SHP77 treated with DMSO at 0.1 percent for 48 hours (cell line): Measurements from ENCODE around the gene TEX22.

ENCODE experiments used
- DNase-seq: peaks from one replicate; lab custom pipeline; 2025; lab: John Stamatoyannopoulos, UW

Gene TEX22

DNA sequence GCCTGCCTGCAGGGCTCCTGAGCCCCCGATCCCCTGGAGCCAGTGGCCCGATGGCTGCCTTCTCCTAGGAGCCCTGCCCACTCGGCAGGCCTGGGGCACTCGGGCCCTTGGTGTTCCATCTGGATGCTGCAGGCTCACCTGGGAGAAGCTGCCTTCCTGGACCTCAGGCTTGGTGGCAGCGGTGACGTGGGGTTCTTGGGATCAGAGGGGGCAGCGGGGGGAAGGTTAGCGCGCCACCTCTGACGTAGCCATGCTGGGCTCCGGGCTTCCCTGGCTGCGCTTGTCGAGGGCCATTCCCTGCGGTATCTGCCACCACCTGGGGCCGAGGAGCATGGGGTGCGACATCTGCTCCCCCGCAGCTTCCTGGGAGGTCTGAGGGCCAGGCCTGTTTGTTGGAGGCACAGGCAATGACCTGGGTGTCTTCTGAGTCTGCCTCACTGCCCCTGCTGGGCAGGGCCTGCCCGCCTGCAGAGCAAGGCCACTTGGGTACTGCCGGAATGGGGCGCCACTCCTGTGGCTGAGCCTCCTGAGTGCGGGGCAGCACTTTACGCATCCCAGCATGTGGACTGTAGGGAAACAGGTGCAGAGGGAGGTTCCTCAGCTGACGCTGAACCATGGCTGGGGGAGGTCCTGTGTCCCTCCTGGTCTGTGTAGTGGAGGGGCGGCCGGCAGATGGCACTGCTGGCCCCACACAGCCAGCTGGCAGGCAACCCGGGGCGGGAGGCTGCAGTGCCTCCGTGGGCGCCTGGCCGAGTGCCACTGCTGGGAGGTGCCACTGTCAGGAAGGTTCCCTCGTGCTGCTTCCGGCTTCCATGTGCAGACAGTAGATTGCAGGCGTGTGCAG, 41.6 kb downstream of the TEX22 start:
- peak; percentile 9 for DNase-seq

DNA sequence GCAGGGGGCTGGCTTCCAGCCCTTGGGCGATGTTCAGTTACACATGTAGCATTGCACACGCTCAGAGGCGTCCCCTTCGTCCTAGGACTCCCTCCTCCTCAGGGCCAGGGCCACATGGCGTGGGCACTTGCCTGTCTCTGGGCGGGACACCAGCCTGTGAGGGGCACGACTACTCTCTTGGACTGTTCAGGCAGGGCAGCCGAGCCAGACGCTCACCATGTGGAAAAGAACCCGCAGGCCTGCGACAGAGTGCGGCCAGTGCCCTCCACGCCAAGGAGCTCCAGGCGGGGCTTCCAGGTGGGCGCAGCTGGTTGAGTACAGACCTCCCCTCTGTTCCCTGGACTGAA, 42.2 kb downstream of the TEX22 start:
- DNase-seq, result no peak

DNA sequence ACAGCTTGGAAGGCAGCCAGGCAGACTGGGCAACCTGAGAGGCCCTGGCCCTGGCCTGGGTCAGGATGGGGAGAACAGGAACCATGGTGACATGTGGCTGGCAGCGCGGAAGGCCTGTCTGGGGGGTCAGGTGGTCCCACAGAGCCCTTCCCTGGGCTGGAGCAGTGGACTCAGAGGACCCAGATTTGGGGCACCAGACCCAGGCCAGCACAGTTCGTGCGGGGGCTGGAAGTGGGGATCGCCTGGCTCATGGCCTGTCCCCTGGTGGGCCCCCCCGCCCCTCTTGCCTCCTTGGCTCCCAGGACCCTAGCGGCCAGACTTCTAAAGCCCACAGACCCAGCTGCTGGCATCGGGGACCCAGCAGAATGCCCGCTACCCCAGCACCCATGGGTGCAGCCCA, 42.7 kb downstream of the TEX22 start:
- DNase-seq, result no peak

DNA sequence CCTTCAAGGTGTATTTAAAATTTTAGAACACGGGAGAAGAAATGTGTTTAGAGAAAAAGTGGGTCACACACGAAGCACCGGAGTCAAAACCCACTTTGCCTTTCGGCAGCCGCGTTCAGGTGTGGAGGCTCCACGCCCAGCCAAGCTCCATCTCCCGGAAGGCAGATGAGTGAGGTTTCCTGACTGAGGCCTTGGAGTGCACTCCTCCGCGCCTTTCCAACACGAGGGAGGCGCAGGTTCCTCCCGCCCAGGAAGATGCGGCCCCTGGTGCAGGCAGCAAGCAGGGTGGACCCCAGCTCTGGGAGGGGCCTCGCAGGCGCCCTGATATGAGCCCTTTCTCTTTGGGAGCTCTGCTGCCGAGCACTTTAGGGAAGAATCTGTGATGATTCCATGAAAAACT, 43.8 kb downstream of the TEX22 start:
- DNase-seq, result no peak

DNA sequence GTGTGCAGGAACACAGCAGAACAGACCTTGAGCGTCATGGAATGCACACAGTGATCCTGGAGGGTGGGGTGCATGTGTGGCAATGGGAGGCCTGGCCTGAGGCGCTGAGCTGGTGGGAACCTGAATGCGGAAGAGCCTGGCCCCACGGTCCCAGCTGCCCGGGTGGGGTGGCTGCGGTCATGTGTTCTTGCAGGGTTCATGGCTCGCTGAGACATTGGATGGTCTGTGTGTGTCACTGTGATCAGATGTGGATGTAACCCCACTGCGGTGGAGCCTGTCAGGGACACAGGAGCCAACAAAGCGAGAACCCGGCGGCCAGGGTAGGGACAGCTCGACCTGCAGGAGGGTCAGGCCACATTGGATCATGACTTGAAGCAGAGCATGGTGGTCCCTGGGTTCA, 44.5 kb downstream of the TEX22 start:
- DNase-seq, result no peak

DNA sequence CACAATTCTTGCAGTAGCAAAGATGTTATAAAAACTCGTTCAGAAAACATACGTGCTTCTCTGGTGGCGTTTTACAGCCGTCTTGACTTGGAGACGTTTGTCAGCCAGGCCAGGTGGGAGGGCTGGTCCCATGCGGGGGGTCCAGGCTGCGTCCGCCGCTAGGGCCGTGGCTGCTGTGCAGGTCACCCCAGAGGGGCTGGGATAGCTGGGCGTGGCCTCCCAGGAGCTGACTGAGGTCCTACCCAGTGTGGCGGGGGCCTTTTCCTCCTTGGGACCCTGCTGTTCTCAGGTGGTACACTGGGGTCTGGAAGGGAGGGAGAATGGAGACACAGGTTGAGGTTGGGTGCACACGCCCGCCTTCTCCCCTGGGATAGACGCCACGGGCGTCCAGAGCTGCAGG, 46.5 kb downstream of the TEX22 start:
- no peak for DNase-seq

DNA sequence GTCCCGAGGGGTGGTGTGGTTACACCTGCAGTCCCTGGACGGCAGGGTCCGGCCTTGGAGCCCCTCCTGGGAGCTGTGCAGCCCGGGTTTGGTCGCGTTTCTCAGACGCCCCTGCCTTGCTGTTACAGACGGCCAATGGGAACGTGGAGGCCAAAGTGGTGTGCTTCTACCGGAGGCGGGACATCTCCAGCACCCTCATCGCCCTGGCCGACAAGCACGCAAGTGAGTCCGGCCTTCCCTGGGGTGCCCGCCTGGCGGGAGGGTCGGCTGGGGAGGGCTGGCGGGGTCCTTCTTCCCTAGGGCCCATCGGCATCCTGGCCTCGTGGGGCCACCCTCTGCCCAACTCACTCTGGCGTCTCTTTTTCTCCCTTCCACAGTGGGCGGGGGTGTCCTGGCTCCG, 47.0 kb downstream of the TEX22 start:
- no peak for DNase-seq

DNA sequence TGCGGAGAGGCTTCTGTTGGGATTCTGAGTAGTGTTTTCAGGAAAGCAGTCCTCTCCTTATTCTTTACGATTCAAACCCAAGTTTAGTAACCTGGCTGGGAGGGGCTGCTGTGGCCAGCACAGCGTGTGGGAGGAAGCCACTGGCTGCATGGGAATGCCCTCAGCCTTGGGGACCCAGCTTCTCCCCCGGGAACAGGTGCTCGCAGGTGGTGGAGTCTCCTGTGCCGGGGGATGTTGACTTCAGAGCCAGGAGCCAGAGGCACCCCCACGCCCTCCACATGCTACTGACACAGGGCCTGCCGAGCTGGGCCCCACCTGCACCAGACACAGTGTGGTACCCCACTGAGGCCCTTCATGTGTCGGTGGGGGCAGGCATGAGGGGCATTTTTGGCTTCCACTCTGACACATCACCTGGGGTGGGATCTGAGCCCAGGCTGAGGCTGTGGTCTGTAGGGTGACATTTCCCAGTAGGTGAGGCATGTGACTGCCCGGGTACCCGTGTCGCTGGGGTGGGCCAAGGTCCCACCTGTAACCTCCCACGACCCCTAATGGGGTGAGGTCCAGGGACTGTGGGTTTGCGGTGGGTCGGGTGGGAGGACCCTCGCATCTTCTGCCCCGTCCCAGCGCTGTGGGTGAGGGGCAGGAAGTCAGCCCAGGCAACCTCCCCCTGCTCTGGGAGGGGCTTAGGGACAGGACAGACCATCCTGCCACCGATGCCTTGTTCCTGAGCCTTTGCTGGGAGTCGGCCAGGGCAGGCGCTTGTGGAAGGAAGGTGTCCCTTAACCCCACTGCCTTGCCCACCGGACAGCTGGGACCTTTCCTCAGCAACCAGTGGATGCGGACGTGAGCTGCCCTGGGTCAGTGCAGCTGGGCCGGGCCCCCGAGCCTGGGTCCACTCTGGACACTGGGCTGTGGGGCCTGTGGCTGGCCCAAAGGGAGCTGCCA, 47.8 kb downstream of the TEX22 start:
- DNase-seq, result no peak

DNA sequence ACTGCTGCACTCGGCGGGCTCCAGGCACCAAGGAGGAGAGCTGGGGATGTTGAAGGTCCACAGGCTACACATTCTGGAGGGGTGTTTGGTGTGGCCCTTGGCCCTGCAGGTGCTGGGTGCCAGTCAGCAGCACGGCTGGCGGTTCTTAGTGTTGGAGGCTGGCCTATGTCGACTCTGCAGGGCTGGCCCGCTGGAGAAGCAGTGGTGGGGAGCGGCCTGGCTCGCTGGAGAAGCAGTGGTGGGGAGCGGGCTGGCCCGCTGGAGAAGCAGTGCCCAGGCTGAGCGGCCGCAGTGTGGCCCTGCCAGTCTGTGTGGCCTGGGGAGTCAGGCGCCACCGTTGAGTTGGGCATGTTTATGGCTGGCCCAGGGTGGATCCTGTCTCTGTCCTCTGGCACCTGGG, 48.6 kb downstream of the TEX22 start:
- DNase-seq, result no peak

DNA sequence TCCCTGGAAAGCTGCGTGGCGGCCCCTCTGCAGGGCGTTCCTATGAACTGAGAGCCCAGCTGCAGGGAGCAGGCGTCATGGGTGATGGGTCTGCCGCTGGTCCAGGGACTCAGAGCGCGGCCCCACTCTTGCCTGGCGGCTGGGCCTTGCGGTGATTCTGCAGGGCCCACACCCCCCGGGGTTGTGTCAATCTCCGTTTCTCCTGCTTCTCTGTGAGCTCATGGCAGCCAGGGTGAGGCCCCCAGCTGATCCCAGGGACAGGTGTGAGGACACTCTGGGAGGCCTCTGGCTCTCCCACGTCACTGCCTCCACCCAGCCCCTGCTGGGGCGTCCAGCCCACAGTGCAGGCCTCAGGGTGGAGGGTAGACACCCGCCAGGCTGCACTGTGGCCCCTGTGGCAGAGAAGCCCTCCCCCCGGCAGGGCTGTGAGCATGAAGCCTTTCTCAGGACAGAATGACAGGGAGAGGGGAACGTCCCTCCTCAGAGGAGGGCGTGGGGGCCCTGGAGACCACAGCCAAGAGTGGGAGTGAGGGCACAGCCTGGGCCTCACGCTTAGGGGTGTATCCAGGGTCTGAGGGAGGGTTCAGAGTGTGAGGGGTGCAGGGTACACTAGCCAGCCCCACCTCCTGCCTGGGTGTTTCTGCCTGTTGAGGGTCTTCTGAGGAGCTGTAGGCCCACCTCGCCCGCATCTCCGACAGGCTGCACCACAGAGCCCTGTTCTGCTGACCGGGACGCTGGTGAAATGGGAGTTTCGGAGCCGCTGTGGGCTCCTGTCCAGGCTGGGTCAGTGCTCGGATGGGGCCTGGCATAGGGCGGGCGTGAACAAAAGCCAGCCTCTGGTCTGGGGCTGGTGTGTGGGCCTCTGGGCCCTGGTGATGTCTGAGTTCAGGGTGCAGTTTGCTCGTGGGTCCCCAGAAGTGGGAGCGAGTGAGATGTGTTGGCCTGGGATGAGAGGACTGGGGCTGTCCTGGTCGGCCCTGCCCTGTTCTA, 49.6 kb downstream of the TEX22 start:
- no peak for DNase-seq

DNA sequence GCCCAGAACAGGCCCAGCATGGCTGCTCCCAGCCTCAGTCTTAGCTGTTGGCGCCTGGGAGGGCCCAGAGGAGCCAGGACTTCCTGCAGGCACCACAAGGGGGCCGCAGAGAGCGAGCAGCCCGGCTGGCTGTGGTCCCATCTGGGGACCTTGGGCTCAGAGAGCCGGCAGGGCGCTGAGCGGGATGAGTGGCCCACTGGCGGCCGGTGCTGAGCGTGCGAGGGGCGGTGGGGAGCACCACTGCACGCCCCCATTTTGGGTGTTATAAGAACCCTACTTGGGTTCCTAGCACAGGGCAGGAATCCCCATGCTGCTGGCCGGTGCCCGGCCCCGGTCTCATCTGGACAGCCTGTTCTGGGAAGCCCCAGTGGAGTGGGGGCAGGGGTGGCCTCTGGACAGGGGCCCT, 50.4 kb downstream of the TEX22 start:
- DNase-seq, result no peak

DNA sequence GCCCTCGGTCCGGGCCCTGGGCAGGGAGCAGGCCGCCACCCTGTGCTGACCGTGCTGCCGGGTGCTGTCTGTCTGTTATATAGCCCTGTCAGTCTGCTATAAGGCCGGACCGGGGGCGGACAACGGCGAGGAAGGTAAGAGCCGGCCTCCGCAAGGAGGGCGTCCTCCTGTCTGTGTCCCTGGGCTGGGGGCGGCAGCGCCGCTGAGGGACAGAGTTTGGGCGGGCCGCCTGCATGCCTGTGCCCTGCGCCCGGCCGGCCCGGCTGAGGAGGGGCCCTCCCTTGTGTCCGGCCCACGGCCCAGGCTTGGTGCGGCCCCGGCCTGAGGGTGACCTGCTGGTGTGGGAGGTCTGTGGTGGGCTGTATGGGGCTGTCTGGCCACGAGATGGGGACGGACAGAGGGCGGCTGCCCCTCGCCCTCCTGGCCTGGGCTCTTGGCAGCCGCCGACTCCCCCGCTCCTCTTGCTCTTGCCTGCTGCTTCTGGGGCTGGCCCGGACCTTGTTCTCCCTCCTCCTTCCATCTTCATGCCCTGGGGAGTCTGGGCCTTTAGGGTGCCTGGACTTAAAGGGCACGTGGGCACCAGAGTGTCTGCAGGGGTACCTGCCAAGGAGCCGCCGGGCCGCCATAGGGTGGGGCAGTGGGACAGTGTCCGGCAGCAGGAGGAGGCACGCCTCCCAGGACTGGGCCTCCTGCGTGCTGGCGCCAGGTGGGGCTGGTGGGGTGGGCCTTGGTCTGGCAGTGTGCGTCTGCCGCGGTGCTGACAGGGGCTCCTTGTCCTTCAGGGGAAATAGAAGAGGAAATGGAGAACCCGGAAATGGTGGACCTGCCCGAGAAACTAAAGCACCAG, 51.2 kb downstream of the TEX22 start:
- DNase-seq, result no peak

DNA sequence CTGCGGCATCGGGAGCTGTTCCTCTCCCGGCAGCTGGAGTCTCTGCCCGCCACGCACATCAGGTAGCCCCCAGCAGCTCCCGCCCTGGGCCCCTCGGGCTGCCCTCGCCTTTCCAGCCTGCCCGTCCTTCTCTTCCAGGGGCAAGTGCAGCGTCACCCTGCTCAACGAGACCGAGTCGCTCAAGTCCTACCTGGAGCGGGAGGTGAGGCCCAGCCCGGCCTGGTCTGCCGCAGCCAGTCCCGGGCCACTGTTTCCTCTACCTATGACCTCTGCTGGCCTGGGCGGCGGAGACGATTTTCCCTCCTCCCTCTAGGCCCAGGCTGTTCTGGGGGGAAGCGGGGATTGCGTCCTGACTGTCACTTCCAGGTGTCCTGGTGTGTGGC, 51.8 kb downstream of the TEX22 start:
- no peak for DNase-seq

DNA sequence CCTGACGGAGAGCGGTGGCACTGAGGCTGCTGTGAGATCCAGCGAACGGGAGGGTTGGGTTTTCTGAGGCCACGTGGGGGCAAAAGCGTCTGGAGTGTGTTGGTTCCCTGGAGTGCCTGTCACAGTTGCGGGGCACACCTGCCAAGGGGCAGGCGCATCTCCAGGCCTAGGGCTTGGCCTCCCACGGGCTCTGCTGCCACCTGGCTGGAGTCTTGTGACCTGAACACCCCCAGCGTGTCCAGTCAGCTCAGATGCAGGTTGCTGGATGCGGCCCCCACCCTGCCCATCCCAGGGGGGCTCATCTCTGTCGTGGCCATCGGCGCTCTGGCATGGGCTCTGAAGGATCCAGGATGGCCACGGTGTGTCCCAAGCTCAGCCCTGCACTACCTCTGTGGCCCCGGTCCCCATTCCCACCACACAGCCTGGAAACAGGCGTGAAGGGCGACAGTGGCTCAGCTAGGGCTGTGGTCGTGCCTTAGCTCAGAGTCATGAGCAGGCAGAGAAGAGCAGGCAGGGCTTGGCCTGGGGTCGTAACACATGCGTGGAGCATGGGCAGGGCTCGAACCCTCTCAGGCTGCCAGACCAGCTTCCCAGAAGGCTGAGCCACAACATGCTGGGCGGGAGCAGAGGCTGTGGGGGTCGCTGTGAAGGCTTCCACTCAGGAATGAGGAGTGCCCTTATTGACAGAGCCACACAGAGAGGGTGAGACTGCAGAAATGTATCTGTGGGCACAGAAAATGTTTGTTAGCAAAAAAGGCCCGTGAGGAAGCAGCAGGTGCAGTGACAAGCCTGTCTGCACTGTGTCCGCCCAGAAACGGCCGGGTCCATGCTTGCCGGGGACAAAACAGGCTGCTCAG, 52.8 kb downstream of the TEX22 start:
- DNase-seq, result no peak

DNA sequence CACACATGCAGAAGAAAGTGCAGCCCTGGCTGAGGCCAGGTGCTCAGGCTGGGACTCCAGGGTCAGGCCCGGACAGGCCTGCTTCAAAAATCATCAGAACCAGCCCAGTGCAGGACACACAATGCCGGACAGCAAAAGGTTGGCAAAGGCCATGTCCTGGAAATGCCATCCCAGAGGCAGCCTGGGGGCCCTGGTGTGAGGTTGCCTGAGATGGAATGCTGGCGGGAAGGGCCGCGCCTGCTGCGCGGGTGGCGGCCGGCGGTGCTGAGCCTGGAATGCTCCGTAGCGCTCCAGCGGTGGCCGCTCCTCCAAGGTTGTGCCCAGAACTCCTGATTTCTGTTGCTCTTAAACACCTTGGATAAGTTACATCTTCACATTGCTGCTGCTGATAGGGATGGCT, 54.6 kb downstream of the TEX22 start:
- no peak for DNase-seq

DNA sequence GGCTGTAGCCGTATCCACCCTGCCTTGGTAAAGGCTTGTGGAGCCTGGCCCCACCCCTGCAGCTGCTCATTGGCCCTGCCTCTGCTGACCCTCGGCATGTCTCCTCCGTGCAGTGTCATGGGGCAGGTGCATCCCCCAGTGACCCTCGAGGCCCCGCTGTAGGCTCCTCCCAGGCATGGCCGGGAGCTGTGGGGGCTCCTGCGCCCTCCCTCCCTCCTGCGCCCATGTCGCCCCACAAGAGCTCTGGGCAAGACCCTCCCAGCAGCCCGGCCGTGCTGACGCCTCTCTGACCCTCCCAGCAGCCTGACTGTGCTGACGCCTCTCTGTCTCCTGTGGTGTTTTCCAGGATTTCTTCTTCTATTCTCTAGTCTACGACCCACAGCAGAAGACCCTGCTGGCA, 55.5 kb downstream of the TEX22 start:
- no peak for DNase-seq

DNA sequence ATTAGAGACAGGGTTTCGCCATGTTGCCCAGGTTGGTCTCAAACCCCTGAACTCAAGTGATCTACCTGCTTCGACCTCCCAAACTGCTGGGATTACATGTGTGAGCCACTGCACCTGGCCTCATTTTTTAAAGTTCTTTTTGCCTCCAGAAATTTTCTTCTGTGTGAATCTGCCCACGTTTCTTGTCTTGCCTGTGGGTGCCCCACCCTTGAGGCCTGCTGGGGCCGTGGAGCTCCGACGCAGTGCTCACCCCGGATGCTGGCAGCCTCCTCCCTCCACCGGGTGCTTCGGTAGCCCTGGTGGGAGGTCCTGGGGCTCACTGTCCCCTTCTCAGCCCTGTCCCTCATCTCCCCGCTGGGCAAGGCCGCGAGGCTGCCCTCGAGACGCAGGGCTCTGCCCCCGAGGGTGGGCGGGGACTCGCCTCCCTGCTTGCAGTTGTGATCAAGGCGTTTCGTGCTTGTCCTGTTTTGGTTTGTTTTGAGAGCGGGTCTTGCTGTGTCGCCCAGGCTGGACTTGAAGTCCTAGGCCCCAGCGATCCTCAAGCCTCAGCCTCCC, 56.8 kb downstream of the TEX22 start:
- DNase-seq, result no peak

DNA sequence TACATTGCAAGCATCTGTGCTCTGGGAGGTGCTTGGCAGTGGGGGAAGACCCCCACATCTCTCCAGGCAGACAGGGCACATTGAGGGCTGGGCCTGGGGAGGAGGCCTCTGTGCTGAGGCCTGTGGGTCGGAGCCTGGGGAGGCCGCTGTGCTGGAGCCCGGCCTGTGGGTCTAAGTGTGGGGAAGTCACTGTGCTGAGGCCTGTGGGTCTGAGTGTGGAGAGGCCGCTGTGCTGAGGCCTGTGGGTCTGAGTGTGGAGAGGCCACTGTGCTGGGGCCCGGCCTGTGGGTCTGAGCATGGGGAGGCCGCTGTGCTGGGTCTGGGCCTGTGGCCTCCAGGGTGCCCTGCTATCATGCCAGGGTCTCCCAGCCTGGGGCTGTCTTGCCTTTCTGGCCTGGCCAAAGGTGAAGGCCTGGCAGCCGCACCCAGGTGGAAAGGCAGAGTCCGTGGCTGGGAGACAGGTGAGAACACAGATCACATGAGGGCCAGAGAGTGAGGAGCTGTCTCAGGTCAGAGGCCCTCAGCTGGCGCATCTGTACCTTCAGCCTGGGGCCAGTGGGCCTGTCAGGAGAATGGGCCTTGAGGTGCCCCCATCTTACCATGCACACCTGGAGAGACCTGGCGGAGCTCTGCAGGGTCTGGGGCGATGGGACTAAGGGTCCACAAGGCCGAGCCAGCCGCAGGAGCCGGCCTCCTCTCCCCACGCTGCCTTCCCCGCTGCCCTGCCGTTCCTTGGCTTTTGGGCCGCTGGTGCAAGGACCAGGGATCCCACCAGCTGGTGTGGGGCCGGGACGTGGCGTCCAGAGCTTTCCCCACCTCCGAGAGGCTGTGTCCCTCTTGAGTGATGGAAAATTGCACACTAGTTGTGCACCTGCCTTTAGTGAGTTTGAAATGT, 57.7 kb downstream of the TEX22 start:
- no peak for DNase-seq
